Vagina (tissue), 2 donors: Measurements from ENCODE around the gene C14orf39. TPM values are rescaled to one million over a fixed set of nuclear protein-coding genes. Genes with fewer than 3 reads are reported as not detected.
A peak's percentile ranks its signal among the peaks of the same experiment; 100 is the strongest.

Experiments used
- DNase-seq, 2 donors: peaks; one replicate each; pipeline ENCODE4 v3.0.0-alpha.2; 2017; ENCODE audit errors: extremely low spot score in 2 of 2
- H3K27ac ChIP-seq: fragments of 200-600 bp; sonication (generic); one replicate; pipeline ENCODE4 v1.5.1; 2019
- H3K27me3 ChIP-seq: fragments of 200-600 bp; sonication (generic); one replicate; pipeline ENCODE4 v1.5.1; 2019
- H3K36me3 ChIP-seq, 2 donors: fragments of 200-600 bp; sonication (generic); one replicate each; pipeline ENCODE4 v1.5.1; 2017 to 2019
- H3K4me1 ChIP-seq: fragments of 200-600 bp; sonication (generic); one replicate; pipeline ENCODE4 v1.5.1; 2019
- H3K4me3 ChIP-seq, 2 donors: fragments of 200-600 bp; sonication (generic); 1 replicate in 1 of 2; 2 replicates in 1 of 2; pipeline ENCODE4 v1.5.1; 2016 to 2019
- H3K9me3 ChIP-seq: fragments of 200-600 bp; sonication (generic); one replicate; pipeline ENCODE4 v1.5.1; 2019
- CTCF ChIP-seq, 3 experiments: fragments of 450-650 bp in 2 of 3; fragments of 200-600 bp in 1 of 3; sonication (generic) in 1 of 3; IDR thresholded peaks; one replicate each; pipeline ENCODE4 v1.5.1; 2017 to 2019; ENCODE audit warnings: antibody characterized with exemption in 3 of 3, mild to moderate bottlenecking in 2 of 3, moderate library complexity in 2 of 3
- POLR2A ChIP-seq, 2 donors: fragments of 450-650 bp; IDR thresholded peaks; one replicate each; pipeline ENCODE4 v1.6.1; 2017; ENCODE audit warnings: antibody characterized with exemption in 2 of 2, mild to moderate bottlenecking in 2 of 2, moderate library complexity in 2 of 2
- POLR2AphosphoS5 ChIP-seq, 2 donors: sonication (generic); formaldehyde crosslinking; IDR thresholded peaks; one replicate each; pipeline ENCODE4 v1.9.0; 2017; ENCODE audit warnings: antibody characterized with exemption in 2 of 2, mild to moderate bottlenecking in 2 of 2, low read depth in 1 of 2; ENCODE audit not compliant: insufficient read depth in 1 of 2
- intact Hi-C: fragments of 100-400 bp; cut with DNase I; formaldehyde crosslinking; loops from one replicate; pipeline ENCODE4 v1.15.1; 2023
- total RNA-seq: library from RNA; depleted of rRNA; stranded (reverse); fragments of >200 nt; gene quantifications from one replicate; pipeline ENCODE4 v1.2.3, GENCODE V29; 2016

The C14orf39 gene
- total RNA-seq, 1 donor from 2014 or later: not detected

GRCh38 chr14:60510254-60510950 lies 24.5 kb upstream of the C14orf39 start:
- Histone ChIP-seq H3K27me3 (peaks cover 14% of the 10 kb centered on the region), H3K9me3 (no peaks in the 10 kb centered on the region), H3K36me3 (no peaks in the 10 kb centered on the region), H3K4me1 (peaks cover 38% of the 10 kb centered on the region), H3K27ac (no peak overlapping the region), H3K4me3 (no peak overlapping the region)
- DNase-seq: no peak
- no peak for TF ChIP-seq POLR2A (IDR thresholded peaks at IDR 0.05)
- no peak for TF ChIP-seq POLR2AphosphoS5 (IDR thresholded peaks at IDR 0.05; ENCODE audit: insufficient read depth in 1 of 2, low read depth in 1 of 2)
- no peak for TF ChIP-seq CTCF (IDR thresholded peaks at IDR 0.05)
- intact Hi-C loops: no loop called here

- no peak for DNase-seq
- no peak overlapping the region for H3K27ac ChIP-seq
- H3K36me3 ChIP-seq: no peaks in the 10 kb centered on the region
- H3K4me1 ChIP-seq: peaks cover 30% of the 10 kb centered on the region
- no peaks in the 10 kb centered on the region for H3K9me3 ChIP-seq
- peaks cover 7% of the 10 kb centered on the region for H3K27me3 ChIP-seq
- no peak for TF ChIP-seq CTCF (IDR thresholded peaks at IDR 0.05)
- no peak for TF ChIP-seq POLR2AphosphoS5 (IDR thresholded peaks at IDR 0.05; ENCODE audit: insufficient read depth in 1 of 2, low read depth in 1 of 2)
- TF ChIP-seq POLR2A (IDR thresholded peaks at IDR 0.05): no peak
- peak overlapping the region in 1 of 2 donors; percentile 17 for H3K4me3 ChIP-seq
- intact Hi-C loops: no loop called here
Observed at GRCh38 chr14:60509438-60510253, 23.8 kb upstream of the C14orf39 start.

GRCh38 chr14:60508707-60509437 lies 23.0 kb upstream of the C14orf39 start, which contains the start of gene SIX6:
Gene SIX6, plus strand, starts transcription at chr14:60509146. Its CDS starts 253 bp downstream, at chr14:60509399.
- H3K36me3 ChIP-seq: no peaks in the 10 kb centered on the region
- peak within 1 kb of the TSS in 1 of 2 donors; percentile 17 for H3K4me3 ChIP-seq
- H3K27ac ChIP-seq: no peak within 1 kb of the TSS
- DNase-seq: no peak
- peaks cover 5% of the 10 kb centered on the region for H3K27me3 ChIP-seq
- peaks cover 27% of the 10 kb centered on the region for H3K4me1 ChIP-seq
- TF ChIP-seq POLR2AphosphoS5 (IDR thresholded peaks at IDR 0.05; ENCODE audit: insufficient read depth in 1 of 2, low read depth in 1 of 2) (no peak), POLR2A (IDR thresholded peaks at IDR 0.05) (no peak), CTCF (IDR thresholded peaks at IDR 0.05) (no peak)
- H3K9me3 ChIP-seq: no peaks in the 10 kb centered on the region
- intact Hi-C loops: no loop called here

- no peak for DNase-seq
- TF ChIP-seq POLR2AphosphoS5 (IDR thresholded peaks at IDR 0.05; ENCODE audit: insufficient read depth in 1 of 2, low read depth in 1 of 2): no peak
- no peak for TF ChIP-seq POLR2A (IDR thresholded peaks at IDR 0.05)
- TF ChIP-seq CTCF (IDR thresholded peaks at IDR 0.05): no peak
- no peak overlapping the region for H3K27ac ChIP-seq
- no peaks in the 10 kb centered on the region for H3K36me3 ChIP-seq
- no peak overlapping the region for H3K4me3 ChIP-seq
- H3K4me1 ChIP-seq: peaks cover 27% of the 10 kb centered on the region
- no peaks in the 10 kb centered on the region for H3K9me3 ChIP-seq
- intact Hi-C loops: no loop called here
- peaks cover 5% of the 10 kb centered on the region for H3K27me3 ChIP-seq
Observed at GRCh38 chr14:60508363-60508706, 22.5 kb upstream of the C14orf39 start.
